Nephron (organoid): Measurements from ENCODE around the gene FKBP1B.

Source experiments
- H3K27ac Mint-ChIP-seq, 3 experiments: 2 replicates each; pipeline ENCODE4 v1.8.0; 2020; ENCODE audit warnings: mixed read lengths in 3 of 3, mild to moderate bottlenecking in 2 of 3, moderate library complexity in 1 of 3
- H3K27me3 Mint-ChIP-seq: 2 replicates; pipeline ENCODE4 v1.8.0; 2021; ENCODE audit warnings: low read depth, mild to moderate bottlenecking, moderate library complexity, mixed read lengths
- H3K36me3 Mint-ChIP-seq: 2 replicates; pipeline ENCODE4 v1.8.0; 2020; ENCODE audit warnings: low read depth, mixed read lengths
- H3K4me1 Mint-ChIP-seq: 2 replicates; pipeline ENCODE4 v1.8.0; 2020; ENCODE audit warnings: mixed read lengths
- H3K4me3 Mint-ChIP-seq, 3 experiments: 2 replicates each; pipeline ENCODE4 v1.8.0; 2020; ENCODE audit warnings: mild to moderate bottlenecking in 3 of 3, mixed read lengths in 3 of 3, moderate library complexity in 2 of 3
- H3K9me3 Mint-ChIP-seq: 2 replicates; pipeline ENCODE4 v1.8.0; 2020; ENCODE audit warnings: mixed read lengths
- CTCF ChIP-seq, 3 experiments: fragments of 200-600 bp; sonication (generic); IDR thresholded peaks; one replicate each; pipeline ENCODE4 v1.5.0; 2021; ENCODE audit warnings: antibody characterized with exemption in 3 of 3; ENCODE audit not compliant: unreplicated experiment in 3 of 3

Gene FKBP1B

GRCh38 chr2:24046930-24047702 lies 2.4 kb upstream of the FKBP1B start, which contains the start of gene WDCP:
WDCP (minus strand) TSS chr2:24047391; CDS start chr2:24039494, 7,897 bp downstream.
- no peaks in the 10 kb centered on the region for H3K27me3 Mint-ChIP-seq
- no peak for TF ChIP-seq CTCF (IDR thresholded peaks at IDR 0.05; ENCODE audit: unreplicated experiment in 3 of 3)
- peak within 1 kb of the TSS; percentile 90 to 95 (median 91) for H3K4me3 Mint-ChIP-seq
- H3K27ac Mint-ChIP-seq, result peak within 1 kb of the TSS; percentile 47 to 84 (median 80)
- H3K4me1 Mint-ChIP-seq, result peaks cover 20% of the 10 kb centered on the region
- H3K9me3 Mint-ChIP-seq, result no peaks in the 10 kb centered on the region
- H3K36me3 Mint-ChIP-seq, result peaks cover 5% of the 10 kb centered on the region

DNA sequence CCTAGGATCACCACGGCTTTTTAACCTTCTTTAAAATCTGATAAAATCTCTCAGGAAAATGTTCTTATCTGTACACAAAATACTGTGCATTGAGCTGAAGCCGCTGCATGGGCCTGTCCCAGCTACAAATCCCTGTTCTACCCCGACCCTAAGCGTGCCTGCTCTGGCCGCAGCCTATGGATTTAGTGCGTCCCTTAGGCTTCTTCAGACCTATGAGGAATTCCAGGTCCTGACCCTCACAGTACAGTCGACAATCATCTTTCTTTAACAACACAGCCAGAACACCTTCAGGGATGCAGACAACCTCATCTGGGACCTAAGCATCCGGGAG lies 1.9 kb upstream of the FKBP1B start:
- TF ChIP-seq CTCF (IDR thresholded peaks at IDR 0.05; ENCODE audit: unreplicated experiment in 3 of 3), result no peak
- Mint-ChIP-seq H3K27me3 (no peaks in the 10 kb centered on the region), H3K27ac (peak overlapping the region in 2 of 3 experiments; percentile 47 to 80), H3K4me3 (peak overlapping the region; percentile 90 to 95 (median 91)), H3K9me3 (no peaks in the 10 kb centered on the region), H3K36me3 (peaks cover 5% of the 10 kb centered on the region), H3K4me1 (peaks cover 20% of the 10 kb centered on the region)

- TF ChIP-seq CTCF (IDR thresholded peaks at IDR 0.05; ENCODE audit: unreplicated experiment in 3 of 3), result no peak
- Mint-ChIP-seq H3K4me1 (peaks cover 20% of the 10 kb centered on the region), H3K27me3 (no peaks in the 10 kb centered on the region), H3K4me3 (peak overlapping the region in 1 of 3 experiments; percentile 94), H3K9me3 (no peaks in the 10 kb centered on the region), H3K27ac (peak overlapping the region in 1 of 3 experiments; percentile 55), H3K36me3 (no peaks in the 10 kb centered on the region)
Observed at GRCh38 chr2:24048769-24049484, 614 bp upstream of the FKBP1B start.

DNA sequence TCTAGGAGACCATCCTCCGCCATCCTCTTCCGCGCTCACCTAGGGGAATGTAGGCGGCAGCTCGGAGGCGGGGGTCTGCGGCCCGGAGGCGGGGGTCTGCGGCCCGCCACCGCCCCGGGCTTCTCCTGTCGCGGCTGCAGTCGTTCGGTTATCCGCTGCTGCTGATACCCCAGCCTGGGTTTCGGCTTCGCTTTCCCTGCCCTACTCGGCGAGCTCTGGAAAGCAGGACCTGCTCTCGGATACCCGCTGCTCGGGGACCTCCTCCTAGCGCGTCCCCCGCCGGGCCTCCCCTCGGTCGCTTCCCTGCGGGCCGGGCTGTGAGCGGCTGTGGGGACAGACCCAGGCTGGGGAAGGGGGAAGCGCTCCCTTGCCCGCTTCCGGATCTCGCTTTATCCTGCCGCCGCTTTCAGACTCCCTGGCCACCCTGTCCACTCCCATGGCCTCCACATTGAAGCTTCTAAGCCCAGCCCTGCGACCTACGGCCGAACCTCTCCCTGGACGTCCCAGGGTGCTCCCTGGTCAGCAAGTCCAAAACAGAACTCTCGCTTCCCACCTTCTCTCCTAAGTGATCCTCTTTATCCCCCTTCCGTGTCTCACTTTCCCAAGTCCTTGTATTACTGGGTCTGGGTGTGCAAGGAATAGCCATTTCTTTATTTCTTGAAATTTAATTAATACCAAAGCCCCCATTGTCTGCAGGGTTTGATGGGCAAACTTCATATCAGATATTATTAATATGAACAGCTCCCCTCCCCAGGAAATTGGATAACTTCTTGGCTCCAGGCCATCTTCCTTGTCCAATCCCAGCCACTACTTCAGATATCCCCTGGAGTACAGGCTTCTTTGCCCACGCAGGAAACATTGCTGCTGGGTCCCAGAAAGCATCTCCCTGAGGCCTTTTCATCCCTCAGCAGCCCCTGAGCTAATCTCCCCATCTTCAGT lies 769 bp downstream of the FKBP1B start:
- H3K4me3 Mint-ChIP-seq, result no peak overlapping the region
- H3K36me3 Mint-ChIP-seq, result no peaks in the 10 kb centered on the region
- no peak overlapping the region for H3K27ac Mint-ChIP-seq
- no peaks in the 10 kb centered on the region for H3K9me3 Mint-ChIP-seq
- H3K27me3 Mint-ChIP-seq, result no peaks in the 10 kb centered on the region
- peaks cover 13% of the 10 kb centered on the region for H3K4me1 Mint-ChIP-seq
- no peak for TF ChIP-seq CTCF (IDR thresholded peaks at IDR 0.05; ENCODE audit: unreplicated experiment in 3 of 3)

DNA sequence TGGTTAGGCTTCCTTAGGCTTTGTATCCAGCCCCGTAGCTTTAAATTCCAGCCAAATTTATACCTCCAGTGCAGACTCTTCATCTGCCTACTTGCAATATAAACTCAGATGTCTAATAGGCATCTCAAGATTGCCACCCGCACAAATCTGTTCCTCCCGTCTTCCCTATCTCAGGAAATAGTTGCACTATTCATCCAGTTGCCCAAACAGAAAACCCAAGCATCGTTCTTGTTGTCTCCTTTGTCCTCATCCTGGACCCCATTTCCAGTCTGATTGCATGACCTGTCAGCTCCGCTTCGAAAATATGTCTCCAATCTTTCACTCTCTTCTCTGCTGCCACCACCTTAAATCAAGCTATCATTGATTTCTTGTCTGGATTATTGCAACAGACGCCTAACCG lies 2.3 kb downstream of the FKBP1B start:
- Mint-ChIP-seq H3K4me1 (peaks cover 5% of the 10 kb centered on the region), H3K27me3 (no peaks in the 10 kb centered on the region), H3K27ac (no peak overlapping the region), H3K9me3 (no peaks in the 10 kb centered on the region), H3K36me3 (peaks cover 4% of the 10 kb centered on the region), H3K4me3 (no peak overlapping the region)
- no peak for TF ChIP-seq CTCF (IDR thresholded peaks at IDR 0.05; ENCODE audit: unreplicated experiment in 3 of 3)
